ENCODE measurements around the gene SEBOX. TPM values are rescaled to one million over a fixed set of nuclear protein-coding genes. Genes with fewer than 3 reads are reported as not detected.

Gene SEBOX
- total RNA-seq, 2 donors from 2014 or later = not detected

Other genes starting within 250 kb of the SEBOX start
- gene TMEM97, start 46.0 kb downstream of the SEBOX start, total RNA-seq = 10 to 100 TPM; 23.4 to 38.2 TPM
- gene IFT20, start 29.7 kb downstream of the SEBOX start, total RNA-seq = 10 to 100 TPM; 31.1 to 31.7 TPM
- 10 to 100 TPM; 20.9 to 22.1 TPM for gene TNFAIP1, start 29.4 kb downstream of the SEBOX start, total RNA-seq
- gene POLDIP2, start 7.7 kb downstream of the SEBOX start, total RNA-seq = 10 to 100 TPM; 78.2 to 91.2 TPM
- under 1 TPM; 0.19 to 0.30 TPM for gene VTN, start 5.1 kb upstream of the SEBOX start, total RNA-seq
- gene SARM1, start 6.5 kb upstream of the SEBOX start, total RNA-seq = 10 to 100 TPM; 22.4 to 24.3 TPM
- 1 to 10 TPM; 2.1 TPM for gene SLC46A1, start 41.0 kb upstream of the SEBOX start, total RNA-seq
- not detected for gene SLC13A2, start 108.4 kb upstream of the SEBOX start, total RNA-seq
- gene FOXN1, start 141.1 kb upstream of the SEBOX start, total RNA-seq = not detected
- gene UNC119, start 187.4 kb upstream of the SEBOX start, total RNA-seq = 10 to 100 TPM; 45.3 to 53.8 TPM
- 10 to 100 TPM; 46.3 to 53.5 TPM for gene PIGS, start 206.3 kb upstream of the SEBOX start, total RNA-seq
- 10 to 100 TPM; 23.1 to 40.0 TPM for gene ALDOC, start 211.7 kb upstream of the SEBOX start, total RNA-seq
- gene SPAG5, start 233.8 kb upstream of the SEBOX start, total RNA-seq = 100 to 1,000 TPM; 134 to 141 TPM
- gene RSKR, start 249.0 kb upstream of the SEBOX start, total RNA-seq = 10 to 100 TPM; 25.1 to 33.4 TPM